HG03060 (cell line): Measurements from ENCODE around the gene SGSM1.

Experiments
- ATAC-seq: cut with Tn5 transposase; IDR thresholded peaks from one replicate; pipeline ENCODE4 v1.9.1; 2021; ENCODE audit warnings: low read depth, moderate number of reproducible peaks; ENCODE audit not compliant: unreplicated experiment

SGSM1 gene

GRCh38 chr22:24975125-24975640 lies 169.2 kb downstream of the SGSM1 start:
- no peak for ATAC-seq

- no peak for ATAC-seq
Measured at GRCh38 chr22:24975813-24976341, 169.9 kb downstream of the SGSM1 start.

- ATAC-seq, result no peak
Measured at GRCh38 chr22:24976442-24977218, 170.6 kb downstream of the SGSM1 start.
